ENCODE measurements around the gene CCL7. TPM values are rescaled to one million over a fixed set of nuclear protein-coding genes. Genes with fewer than 3 reads are reported as not detected.

CCL7 gene
- total RNA-seq, 6 experiments from 2014 or later: not detected

- Mint-ChIP-seq H3K4me3 (no peak overlapping the region), H3K27ac (no peak overlapping the region), H3K4me1 (ENCODE audit: low read depth) (peaks cover 51% of the 10 kb centered on the region), H3K36me3 (ENCODE audit: low read depth) (no peaks in the 10 kb centered on the region), H3K27me3 (ENCODE audit: insufficient read depth) (peaks cover 3% of the 10 kb centered on the region; the same call in 1 of the 2 replicates), H3K9me3 (no peaks in the 10 kb centered on the region)
- DNase-seq: no peak
- no peak for TF ChIP-seq CTCF (IDR thresholded peaks at IDR 0.05)
Observed at GRCh38 chr17:34305061-34305460, 35.0 kb downstream of the CCL7 start.

- Mint-ChIP-seq H3K36me3 (ENCODE audit: low read depth) (no peaks in the 10 kb centered on the region), H3K9me3 (no peaks in the 10 kb centered on the region), H3K27me3 (ENCODE audit: insufficient read depth) (peaks cover 3% of the 10 kb centered on the region; the same call in 1 of the 2 replicates), H3K4me3 (no peak overlapping the region), H3K4me1 (ENCODE audit: low read depth) (peaks cover 46% of the 10 kb centered on the region), H3K27ac (no peak overlapping the region)
- no peak for TF ChIP-seq CTCF (IDR thresholded peaks at IDR 0.05)
- no peak for DNase-seq
Observed at GRCh38 chr17:34305606-34306005, 35.6 kb downstream of the CCL7 start.

GRCh38 chr17:34306466-34306865 lies 36.4 kb downstream of the CCL7 start:
- Mint-ChIP-seq H3K4me1 (ENCODE audit: low read depth) (peaks cover 42% of the 10 kb centered on the region), H3K27ac (no peak overlapping the region)
- DNase-seq: peak; percentile 65

GRCh38 chr17:34307110-34307509 lies 37.1 kb downstream of the CCL7 start:
- Mint-ChIP-seq H3K36me3 (ENCODE audit: low read depth) (no peaks in the 10 kb centered on the region), H3K27ac (no peak overlapping the region), H3K4me3 (no peak overlapping the region), H3K27me3 (ENCODE audit: insufficient read depth) (peaks cover 3% of the 10 kb centered on the region; the same call in 1 of the 2 replicates), H3K9me3 (no peaks in the 10 kb centered on the region), H3K4me1 (ENCODE audit: low read depth) (peaks cover 42% of the 10 kb centered on the region)
- no peak for TF ChIP-seq CTCF (IDR thresholded peaks at IDR 0.05)
- DNase-seq: no peak

More at GRCh38 chr17:34306466-34306865, 36.4 kb downstream of the CCL7 start:
- H3K9me3 Mint-ChIP-seq: no peaks in the 10 kb centered on the region
- no peaks in the 10 kb centered on the region for H3K36me3 Mint-ChIP-seq (ENCODE audit: low read depth)
- H3K27me3 Mint-ChIP-seq (ENCODE audit: insufficient read depth): peaks cover 3% of the 10 kb centered on the region; the same call in 1 of the 2 replicates
- TF ChIP-seq CTCF (IDR thresholded peaks at IDR 0.05): peak; percentile 82
- H3K4me3 Mint-ChIP-seq: no peak overlapping the region

GRCh38 chr17:34308371-34308770 lies 38.4 kb downstream of the CCL7 start:
- H3K9me3 Mint-ChIP-seq: no peaks in the 10 kb centered on the region
- H3K27ac Mint-ChIP-seq: no peak overlapping the region
- no peak overlapping the region for H3K4me3 Mint-ChIP-seq
- H3K27me3 Mint-ChIP-seq (ENCODE audit: insufficient read depth): peaks cover 3% of the 10 kb centered on the region; the same call in 1 of the 2 replicates
- H3K36me3 Mint-ChIP-seq (ENCODE audit: low read depth): no peaks in the 10 kb centered on the region
- H3K4me1 Mint-ChIP-seq (ENCODE audit: low read depth): peaks cover 44% of the 10 kb centered on the region
- DNase-seq: no peak
- no peak for TF ChIP-seq CTCF (IDR thresholded peaks at IDR 0.05)

GRCh38 chr17:34311291-34311690 lies 41.3 kb downstream of the CCL7 start:
- Mint-ChIP-seq H3K27ac (no peak overlapping the region), H3K36me3 (ENCODE audit: low read depth) (no peaks in the 10 kb centered on the region), H3K4me3 (no peak overlapping the region), H3K4me1 (ENCODE audit: low read depth) (peaks cover 48% of the 10 kb centered on the region), H3K27me3 (ENCODE audit: insufficient read depth) (peaks cover 2% of the 10 kb centered on the region; the same call in 1 of the 2 replicates), H3K9me3 (no peaks in the 10 kb centered on the region)
- TF ChIP-seq CTCF (IDR thresholded peaks at IDR 0.05): no peak
- DNase-seq: no peak

Data from HFFc6 (cell line).